Hematopoietic multipotent progenitor cell treated with erythropoietin and hydrocortisone succinate and interleukin-3 and kit ligand, for 4 days (in vitro differentiated cells): Measurements from ENCODE around the gene IL1RL2.
A peak's percentile ranks its signal among the peaks of the same experiment; 100 is the strongest.

ENCODE experiments used
- DNase-seq: peaks from one replicate; pipeline ENCODE4 v3.0.0-alpha.2; 2015

The IL1RL2 gene

DNA sequence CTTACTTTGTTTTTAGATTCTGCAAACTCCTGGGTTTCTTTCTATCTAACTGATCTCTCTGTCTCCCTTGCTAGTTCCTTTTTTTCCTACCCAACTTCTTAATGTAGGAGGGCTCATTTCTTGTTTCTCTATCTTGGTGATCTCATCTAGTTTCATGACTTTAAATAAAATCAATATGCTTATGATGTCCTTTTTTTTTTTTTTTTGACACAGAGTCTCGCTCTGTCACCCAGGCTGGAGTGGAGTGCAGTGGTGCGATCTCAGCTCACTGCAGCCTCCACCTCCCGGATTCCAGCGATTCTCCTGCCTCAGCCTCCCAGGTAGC is 82.3 kb downstream of the IL1RL2 start:
- peak; percentile 29 for DNase-seq

DNA sequence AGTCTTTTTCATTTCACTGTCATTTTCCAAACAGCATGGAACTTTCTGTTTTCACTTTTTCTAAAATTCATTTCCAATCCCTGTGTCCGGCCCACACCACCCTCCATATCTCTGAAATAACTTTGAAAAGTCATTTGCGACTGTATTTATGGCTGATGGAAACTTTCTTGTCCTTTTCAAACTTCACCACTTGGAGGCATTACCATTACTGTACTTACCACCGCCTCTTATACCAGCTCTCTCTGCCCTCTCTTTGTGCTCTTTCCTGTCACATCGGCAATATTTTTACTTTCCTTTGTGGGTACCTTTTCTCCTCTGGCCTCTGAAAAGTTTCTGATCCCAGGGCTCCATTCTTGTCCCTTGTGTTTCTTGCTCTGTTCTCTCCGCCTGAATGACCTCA is 85.0 kb downstream of the IL1RL2 start:
- peak; percentile 71 for DNase-seq

- peak; percentile 39 for DNase-seq
Measured at GRCh38 chr2:102273619-102274211, 86.9 kb downstream of the IL1RL2 start.

- DNase-seq: no peak
Measured at GRCh38 chr2:102276549-102277201, 89.9 kb downstream of the IL1RL2 start.

DNA sequence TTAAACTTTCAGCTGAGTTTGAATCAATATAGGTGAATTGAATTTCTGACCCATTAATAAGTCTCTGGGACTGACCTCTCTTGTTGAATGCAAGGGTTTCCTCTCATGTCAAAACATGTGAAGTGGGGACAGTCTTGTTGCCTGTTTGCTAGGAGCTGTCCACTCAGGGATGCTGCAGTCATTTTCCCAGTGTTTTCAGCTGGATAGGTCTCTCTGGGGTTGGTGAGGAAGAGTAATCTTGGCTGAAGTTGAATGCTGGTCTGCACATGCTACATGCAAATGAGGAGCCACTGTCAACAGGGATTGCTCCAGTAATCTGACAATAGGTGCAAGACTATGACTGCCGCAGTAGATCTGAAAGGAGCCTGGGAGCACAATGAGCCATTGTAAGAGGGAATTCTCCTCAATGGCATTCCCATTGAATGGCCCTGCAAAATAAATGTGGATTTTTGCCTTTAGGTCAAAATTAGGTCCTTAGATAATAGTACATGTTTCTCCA is 90.4 kb downstream of the IL1RL2 start:
- DNase-seq: no peak

GRCh38 chr2:102278720-102279390 is 92.0 kb downstream of the IL1RL2 start:
- DNase-seq: peak; percentile 49

- DNase-seq: no peak
Measured at GRCh38 chr2:102279391-102279735, 92.5 kb downstream of the IL1RL2 start.

DNA sequence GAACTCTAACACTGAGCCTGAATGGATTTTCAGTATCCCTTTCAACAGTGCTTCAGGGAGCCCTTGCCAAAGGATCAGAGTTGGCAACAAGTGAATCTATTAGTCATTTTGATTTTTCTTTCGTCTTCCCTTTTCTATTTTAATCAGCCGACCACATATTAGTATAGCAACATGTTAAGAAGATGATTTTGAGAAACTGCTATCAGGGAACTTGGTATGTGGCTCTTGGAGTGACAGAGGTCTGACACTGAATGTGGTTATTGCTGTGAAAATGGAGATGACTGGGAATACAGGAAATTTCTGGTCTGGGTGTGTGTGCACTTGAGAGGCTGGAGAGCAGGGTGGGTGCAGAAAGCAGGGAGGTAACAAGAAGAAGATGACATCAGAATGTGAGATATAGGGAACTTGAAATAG is 95.9 kb downstream of the IL1RL2 start:
- DNase-seq: peak; percentile 50

DNA sequence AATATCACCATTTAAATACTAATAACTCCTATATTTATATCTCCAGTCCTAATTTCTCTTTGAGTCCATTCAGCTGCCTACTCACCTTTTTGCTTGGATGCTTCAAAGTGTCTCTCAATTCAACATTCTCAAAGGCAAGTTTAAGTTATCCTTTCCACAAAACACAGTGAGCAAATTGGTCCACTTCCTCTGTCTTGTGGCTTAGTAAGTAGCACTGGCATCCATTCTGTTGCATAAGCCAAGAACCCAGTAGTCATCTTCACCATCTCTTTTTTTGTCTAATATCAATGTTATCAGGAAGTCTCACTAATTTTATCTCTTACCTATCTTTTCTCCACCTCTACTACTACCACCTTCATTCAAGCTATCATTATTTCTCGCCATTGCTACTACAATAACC is 97.2 kb downstream of the IL1RL2 start:
- DNase-seq: peak; percentile 36

DNA sequence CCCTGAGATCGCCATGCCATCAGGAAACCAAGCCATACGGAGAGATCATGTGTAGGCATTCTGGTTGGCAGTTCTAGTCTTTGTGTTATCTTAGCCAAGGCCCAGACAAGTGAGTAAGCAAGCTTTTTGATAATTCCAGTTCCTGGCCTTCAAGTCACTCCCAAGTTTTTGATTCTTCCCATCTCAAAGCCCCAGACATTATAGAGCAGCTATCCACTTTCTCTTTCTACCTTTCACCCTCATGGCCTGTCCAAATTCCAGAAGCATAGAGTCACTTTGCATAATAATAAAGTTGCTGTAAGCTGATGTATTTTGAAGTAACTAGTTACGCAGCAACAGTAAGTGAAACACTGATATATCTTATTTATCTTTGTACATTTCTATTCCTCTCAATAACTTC is 97.8 kb downstream of the IL1RL2 start:
- DNase-seq: no peak

DNA sequence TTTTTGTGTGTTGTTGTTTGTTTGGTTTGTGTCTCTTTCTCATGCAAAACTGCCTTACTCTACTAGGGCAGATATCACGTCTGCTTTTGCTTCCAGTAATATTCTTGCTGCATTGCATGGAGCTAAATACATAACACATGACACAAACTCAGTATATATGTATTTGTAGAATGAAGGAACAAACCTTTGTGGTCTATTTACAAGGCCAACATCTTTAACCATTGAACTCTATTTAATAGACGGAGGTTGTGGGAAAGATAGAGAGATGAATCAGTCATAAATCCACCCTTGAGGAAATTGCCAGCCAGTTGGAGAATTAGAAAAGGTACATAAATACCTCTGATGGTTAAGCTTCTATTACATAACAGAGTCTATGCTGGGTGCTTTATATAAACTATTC is 98.5 kb downstream of the IL1RL2 start:
- no peak for DNase-seq

- DNase-seq: no peak
Measured at GRCh38 chr2:102286041-102286440, 99.2 kb downstream of the IL1RL2 start.

DNA sequence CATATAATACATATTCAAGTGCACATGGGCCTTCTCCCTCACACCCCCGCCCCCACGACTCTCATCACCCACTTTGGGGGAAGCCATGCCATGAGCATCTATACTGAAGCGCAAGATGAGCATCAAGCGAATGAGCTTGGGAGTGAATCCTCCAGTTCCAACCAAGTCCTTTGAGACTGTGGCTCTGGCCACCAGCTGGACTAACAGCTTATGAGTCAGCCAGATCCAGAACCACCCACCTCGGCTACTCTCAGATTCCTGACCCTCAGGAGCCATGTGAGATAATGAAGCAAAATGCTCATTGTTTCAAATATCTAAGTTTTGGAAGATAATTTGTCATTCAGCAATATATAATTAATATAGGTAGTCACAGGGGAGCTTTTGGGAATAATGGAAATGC is 102.3 kb downstream of the IL1RL2 start:
- DNase-seq: no peak
